ES-I3 (cell line): ENCODE results near the gene GRID1.
"Not testable (repeated sequence)": the region's sequence is repeated elsewhere in the genome, so short reads cannot be mapped to it uniquely, and the experiment has no call there.

Experiments
- H3K36me3 ChIP-seq: 2 replicates; pipeline ENCODE4 v1.6.1; 2013; ENCODE audit warnings: mild to moderate bottlenecking, low read length, control low read depth, moderate library complexity; ENCODE audit not compliant: insufficient read depth
- H3K4me1 ChIP-seq: 2 replicates; pipeline ENCODE4 v1.6.1; 2013; ENCODE audit warnings: mild to moderate bottlenecking, control low read depth, low read length; ENCODE audit not compliant: insufficient read depth
- H3K9ac ChIP-seq: 2 replicates; pipeline ENCODE4 v1.6.1; 2013; ENCODE audit warnings: low read depth, mild to moderate bottlenecking, low read length, moderate library complexity
- H3K9me3 ChIP-seq: 2 replicates; pipeline ENCODE4 v1.6.1; 2013; ENCODE audit warnings: mild to moderate bottlenecking, low read length, moderate library complexity; ENCODE audit not compliant: control insufficient read depth, insufficient read depth

The GRID1 gene

DNA sequence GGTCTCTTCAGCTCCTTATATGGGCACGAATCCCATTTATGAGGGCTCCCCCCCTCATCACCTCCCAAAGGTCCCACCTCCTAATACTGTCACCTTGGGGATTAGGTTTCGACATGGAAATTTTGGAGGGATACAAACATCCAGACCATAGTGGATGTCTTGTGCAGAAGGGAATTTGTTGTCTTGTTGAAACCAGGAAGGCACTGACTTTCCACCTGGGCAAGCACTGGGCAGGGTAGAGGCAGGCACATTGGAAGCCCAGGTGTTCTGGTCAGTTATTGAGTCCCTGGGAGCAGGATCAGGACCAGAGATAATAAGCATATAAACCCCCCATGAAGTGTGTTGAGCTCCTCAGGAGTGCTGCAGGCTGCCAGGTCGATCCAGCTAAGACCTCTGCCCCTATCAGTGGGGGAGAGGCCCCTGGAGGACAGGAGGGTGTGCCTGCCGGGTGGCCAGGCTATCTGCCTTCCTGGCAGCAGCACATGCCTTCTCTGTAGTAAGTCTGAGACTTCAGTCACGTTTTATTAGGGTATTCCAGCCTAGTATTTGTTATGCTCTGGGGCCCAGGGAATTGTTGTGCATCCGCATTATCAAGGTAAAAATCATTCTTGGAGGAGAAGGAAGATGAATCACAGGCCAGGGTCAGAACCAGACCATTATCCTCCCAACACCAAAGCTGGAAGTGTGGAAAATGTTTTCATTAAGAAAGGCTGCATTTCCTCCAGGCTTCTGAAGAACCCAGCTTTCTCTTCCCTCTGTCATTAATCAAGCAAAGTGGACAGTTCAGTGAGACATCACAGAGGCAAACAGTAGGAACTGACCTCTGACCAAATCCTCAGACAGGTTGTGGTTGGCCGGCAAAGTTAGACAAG, 503.1 kb downstream of the GRID1 start:
- no peaks in the 10 kb centered on the region; the same call in none of the 2 replicates for H3K4me1 ChIP-seq

DNA sequence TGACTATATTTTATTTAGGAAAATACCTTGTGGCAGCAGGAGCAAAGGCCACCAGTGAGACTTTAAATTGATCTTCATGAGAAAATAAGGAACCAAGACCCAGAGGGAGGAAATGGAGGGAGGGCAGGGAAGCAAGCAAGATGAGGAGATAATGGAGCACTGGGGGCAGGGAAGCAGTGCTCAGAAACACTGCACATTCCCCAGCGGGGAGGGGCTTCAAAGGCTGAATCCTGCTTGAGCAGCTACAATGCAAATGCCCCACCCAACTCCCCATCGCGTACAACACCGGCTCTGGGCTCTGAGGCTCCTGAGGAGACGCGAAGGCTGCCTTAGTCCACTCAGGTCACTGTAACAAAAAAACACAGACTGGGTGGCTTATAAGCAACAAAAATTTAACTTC, 503.8 kb downstream of the GRID1 start:
- no peaks in the 10 kb centered on the region for H3K9me3 ChIP-seq
- H3K9ac ChIP-seq: no peak overlapping the region
- H3K36me3 ChIP-seq: no peaks in the 10 kb centered on the region
- H3K4me1 ChIP-seq: no peaks in the 10 kb centered on the region; the same call in none of the 2 replicates

More for the DNA sequence above, 503.1 kb downstream of the GRID1 start:
- Histone ChIP-seq H3K9me3 (no peaks in the 10 kb centered on the region), H3K9ac (no peak overlapping the region), H3K36me3 (no peaks in the 10 kb centered on the region)

DNA sequence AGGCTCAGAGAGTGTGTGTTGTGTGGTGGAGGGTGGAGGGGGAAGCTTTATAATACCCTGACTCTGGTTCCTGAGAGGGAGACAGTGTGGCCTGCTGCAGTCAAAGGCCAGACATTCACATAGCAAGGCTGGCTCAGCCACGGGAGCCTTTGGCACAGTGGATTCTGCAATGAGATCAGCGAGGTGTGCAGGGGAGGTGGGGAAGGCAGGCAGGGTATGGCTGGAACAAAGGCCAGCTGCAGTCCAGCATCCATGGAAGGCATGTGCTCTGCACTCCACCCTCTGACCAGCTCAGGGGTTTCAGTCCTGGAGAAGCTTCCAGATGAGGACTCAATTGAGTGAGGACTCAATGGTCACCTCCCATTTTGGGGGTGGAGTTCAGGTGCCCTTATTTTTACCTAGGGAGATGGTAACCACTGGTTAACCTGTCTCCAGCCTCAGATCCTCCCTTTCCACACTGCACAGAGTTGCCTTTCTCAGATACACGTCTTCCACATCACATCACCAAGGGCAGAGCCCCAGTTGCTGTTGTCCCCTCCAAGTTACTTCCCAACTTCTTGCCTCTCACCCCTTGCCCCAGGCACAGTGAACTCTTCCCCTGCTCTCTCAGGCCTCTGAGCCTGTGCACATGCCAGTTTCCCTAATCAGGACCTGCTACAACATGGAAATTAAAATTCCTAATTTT, 504.9 kb downstream of the GRID1 start:
- H3K36me3 ChIP-seq: no peaks in the 10 kb centered on the region
- no peaks in the 10 kb centered on the region; the same call in none of the 2 replicates for H3K4me1 ChIP-seq
- no peaks in the 10 kb centered on the region for H3K9me3 ChIP-seq
- H3K9ac ChIP-seq: no peak overlapping the region

DNA sequence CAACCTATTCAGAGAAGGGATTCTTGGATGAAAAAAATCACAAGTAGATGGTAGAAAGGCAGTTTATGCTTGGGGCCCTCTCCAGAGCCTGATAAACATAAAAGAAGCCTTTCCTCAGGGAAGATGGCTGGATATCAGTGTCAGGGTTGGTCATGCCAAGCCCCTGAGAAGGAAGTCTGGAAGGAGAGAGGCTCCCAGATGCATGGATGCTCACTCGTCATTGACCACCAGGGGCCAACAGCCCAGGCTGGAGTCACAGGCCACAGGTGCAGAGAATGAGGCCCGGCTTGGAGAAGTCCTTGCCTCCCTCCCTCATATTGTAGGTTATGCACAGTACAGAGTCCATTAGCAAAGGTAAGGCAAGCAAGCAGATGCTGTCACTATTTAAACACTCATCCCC, 506.7 kb downstream of the GRID1 start:
- H3K9me3 ChIP-seq: no peaks in the 10 kb centered on the region
- no peaks in the 10 kb centered on the region; the same call in none of the 2 replicates for H3K4me1 ChIP-seq

DNA sequence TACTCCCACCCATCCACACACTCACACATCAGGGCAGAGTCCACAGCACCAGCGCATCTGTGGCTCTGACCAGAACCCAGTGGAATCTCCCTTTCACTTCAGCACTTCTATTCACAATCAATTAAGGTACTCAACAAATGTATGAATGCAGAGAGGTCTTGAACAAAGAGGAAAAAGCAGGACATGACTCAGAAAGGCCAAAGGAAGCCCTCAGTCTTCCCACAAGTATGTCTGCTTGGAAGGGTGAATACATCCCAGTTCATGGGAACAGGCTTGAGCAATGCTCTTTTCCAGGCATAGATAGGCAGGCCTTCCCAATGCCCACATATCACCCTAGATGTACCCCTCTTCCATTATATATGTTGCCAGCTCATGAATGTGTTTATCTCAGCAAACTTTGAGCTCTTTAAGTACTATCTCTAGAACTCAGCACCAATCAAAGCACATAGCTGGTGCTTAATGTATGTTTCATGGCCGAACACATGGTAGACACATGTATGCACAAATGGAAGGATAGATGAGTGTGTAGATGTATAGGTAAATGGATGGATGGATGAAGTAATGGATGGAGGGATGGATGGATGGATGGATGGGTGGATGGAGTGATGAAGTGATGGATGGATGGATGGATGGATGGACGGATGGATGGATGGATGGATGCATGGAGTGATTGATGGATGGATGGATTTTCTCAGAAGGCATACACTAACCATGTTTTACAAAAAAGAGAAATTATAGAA, 507.6 kb downstream of the GRID1 start:
- H3K9me3 ChIP-seq: no peaks in the 10 kb centered on the region
- no peak overlapping the region for H3K9ac ChIP-seq
- no peaks in the 10 kb centered on the region; the same call in 1 of the 2 replicates for H3K4me1 ChIP-seq
- no peaks in the 10 kb centered on the region for H3K36me3 ChIP-seq

More for the DNA sequence above, 506.7 kb downstream of the GRID1 start:
- no peak overlapping the region for H3K9ac ChIP-seq
- no peaks in the 10 kb centered on the region for H3K36me3 ChIP-seq

DNA sequence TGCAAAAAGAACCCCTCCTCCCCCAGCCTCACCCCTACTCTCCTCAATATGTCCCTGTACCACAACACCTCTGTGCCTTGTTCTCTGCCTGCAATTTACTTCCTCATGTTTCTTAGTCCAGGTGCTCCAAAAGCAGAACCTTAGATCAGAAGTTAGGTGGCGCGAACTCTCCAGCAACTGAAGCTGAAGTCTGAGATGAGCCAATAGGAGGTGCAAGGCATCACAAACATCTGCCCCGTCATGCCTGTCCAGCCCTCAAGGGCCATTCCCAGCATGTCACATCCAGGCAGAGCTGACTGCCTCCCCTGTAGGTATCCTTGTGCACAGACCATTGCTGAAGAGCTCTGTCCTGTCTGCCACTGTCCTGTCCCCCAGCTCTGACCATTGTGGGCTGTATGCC, 508.8 kb downstream of the GRID1 start:
- no peaks in the 10 kb centered on the region for H3K36me3 ChIP-seq
- no peaks in the 10 kb centered on the region for H3K4me1 ChIP-seq
- H3K9me3 ChIP-seq: no peaks in the 10 kb centered on the region
- H3K9ac ChIP-seq: no peak overlapping the region

DNA sequence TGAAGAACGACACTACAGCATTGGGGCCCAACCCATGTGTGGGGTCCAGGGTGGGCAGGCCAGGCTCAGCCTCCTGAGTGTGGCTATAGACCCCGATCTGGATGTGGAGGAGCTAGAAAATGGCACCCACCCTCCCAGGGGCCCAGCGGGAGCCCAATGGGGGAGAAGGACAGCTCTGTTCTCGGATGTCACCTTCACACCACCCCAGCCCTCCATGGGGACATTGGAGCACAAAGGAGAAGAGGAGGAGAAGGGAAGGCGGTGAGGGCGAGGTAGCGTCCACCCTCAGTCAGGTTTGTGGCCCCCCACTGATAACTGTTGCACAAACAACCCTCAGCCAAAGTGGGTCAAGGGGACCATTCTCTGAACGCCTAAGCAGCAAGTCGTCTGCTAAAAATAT, 509.3 kb downstream of the GRID1 start:
- Histone ChIP-seq H3K9me3 (no peaks in the 10 kb centered on the region), H3K36me3 (no peaks in the 10 kb centered on the region), H3K4me1 (no peaks in the 10 kb centered on the region), H3K9ac (no peak overlapping the region)

DNA sequence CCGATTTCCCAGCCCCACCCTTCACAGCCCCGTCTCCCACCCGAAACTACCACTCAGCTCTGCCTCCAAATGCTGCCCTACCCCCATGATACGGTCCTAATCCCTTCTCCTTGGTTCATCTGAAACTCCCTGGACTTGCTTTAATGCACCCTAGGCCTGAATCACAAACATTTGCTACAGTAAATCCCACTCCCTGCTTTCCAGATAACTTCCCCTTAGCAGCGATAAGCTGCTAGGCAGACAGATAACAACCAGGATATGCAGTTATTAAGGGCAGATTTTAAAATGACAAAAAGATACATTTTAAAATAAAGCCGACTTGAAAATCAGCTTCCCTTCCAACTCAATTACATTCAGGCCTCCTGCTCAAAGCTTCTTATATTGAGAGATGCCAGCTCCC, 514.7 kb downstream of the GRID1 start:
- no peaks in the 10 kb centered on the region for H3K36me3 ChIP-seq
- no peaks in the 10 kb centered on the region for H3K4me1 ChIP-seq
- no peaks in the 10 kb centered on the region for H3K9me3 ChIP-seq
- H3K9ac ChIP-seq: no peak overlapping the region

DNA sequence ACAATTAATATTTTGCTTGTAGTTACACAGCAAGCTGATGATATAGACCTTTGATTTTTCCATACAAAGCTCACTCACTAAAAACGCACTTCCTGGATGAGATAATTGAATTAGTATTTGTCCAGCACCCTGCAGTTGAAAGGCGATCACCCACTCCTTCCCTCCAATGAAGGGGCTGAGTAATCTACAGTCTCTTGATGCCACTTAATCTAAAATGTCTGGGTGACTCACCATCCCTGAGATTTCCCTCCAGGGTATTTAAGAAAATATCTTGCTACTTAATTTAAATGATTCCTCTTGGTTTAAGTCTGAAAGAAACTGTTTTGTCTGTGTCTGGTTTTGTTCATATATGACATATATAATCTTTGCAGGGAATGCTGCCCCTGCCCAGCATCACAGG, 515.3 kb downstream of the GRID1 start:
- H3K9ac ChIP-seq: no peak overlapping the region
- H3K9me3 ChIP-seq: no peaks in the 10 kb centered on the region
- no peaks in the 10 kb centered on the region for H3K4me1 ChIP-seq
- H3K36me3 ChIP-seq: no peaks in the 10 kb centered on the region

DNA sequence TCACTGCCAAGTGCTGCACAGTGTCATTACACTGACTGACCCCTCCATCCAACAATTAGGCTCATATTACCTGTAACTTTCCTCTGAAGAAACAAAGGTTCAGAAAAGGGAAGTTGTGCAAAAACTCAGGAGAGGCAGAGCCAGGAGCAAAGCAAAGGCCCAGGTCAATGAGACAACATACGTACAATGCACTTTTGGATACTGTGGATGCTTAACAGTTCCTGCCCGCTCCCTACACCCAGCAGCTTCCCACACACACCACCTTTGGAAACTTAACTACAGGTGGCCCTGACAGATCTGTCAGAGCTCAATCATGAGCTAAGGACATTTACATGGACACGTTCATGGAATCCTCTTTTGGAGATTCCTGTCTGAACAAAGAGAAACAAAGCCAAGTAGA, 515.9 kb downstream of the GRID1 start:
- Histone ChIP-seq H3K9ac (no peak overlapping the region), H3K36me3 (no peaks in the 10 kb centered on the region), H3K4me1 (no peaks in the 10 kb centered on the region), H3K9me3 (no peaks in the 10 kb centered on the region)

DNA sequence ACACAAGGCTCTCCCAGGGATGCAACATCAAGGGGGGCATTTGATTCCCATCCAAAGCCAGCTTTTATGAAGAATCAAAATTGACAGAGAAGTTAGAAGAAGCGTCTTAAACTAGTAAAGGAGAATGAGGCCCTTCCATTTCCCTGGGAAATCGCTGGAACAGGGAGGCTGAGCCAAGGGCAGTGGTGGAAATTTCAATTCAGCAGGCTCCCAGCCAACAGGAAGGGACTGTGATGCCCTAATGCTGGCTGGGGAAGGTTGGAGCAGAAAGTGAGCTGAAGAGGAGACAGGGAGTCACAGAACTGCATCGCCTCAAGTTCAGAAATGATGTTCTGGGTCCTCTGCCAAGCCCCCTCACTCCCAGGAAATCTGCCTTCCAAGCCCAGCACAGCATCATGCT, 517.3 kb downstream of the GRID1 start:
- Histone ChIP-seq H3K4me1 (no peaks in the 10 kb centered on the region), H3K36me3 (no peaks in the 10 kb centered on the region), H3K9me3 (no peaks in the 10 kb centered on the region)

DNA sequence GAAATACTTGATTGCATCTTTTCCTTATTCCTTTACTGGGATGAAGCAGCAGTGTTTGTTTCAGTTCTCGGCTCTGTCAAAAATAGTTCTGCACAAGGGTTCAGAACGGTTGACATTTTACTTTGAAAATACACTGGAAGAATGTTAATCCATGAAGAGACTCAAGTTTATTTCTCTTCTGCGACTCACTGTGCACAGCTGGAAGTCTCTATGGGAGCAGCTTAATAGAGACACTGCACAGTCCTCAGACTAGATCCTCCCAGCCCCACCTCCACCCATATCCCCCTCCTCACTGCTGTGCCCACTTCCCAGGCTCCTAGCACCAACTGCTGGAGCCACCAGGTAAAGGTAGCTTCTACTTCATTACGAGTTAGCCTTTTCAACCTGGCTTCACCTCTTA, 517.8 kb downstream of the GRID1 start:
- Histone ChIP-seq H3K9ac (no peak overlapping the region), H3K4me1 (no peaks in the 10 kb centered on the region), H3K9me3 (no peaks in the 10 kb centered on the region), H3K36me3 (no peaks in the 10 kb centered on the region)

More for the DNA sequence above, 517.3 kb downstream of the GRID1 start:
- no peak overlapping the region for H3K9ac ChIP-seq

DNA sequence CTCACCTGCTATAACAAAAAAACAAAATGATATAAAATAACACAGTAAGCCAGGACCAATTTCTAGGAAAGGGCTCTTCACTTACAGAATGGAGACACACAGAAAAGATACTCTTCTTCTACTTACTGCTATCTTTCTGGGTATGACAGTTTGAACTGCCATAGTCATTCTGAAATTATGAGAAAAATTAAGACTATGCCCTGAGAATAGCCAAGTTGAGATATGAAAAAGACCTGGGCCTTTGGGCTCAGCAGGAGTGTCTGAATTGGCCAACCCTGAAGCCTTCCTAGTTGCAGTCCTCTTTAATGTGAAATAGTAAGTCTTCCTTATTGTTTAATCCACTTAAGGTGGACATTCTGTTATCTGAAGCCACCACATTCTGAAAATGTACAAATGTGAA, 519.5 kb downstream of the GRID1 start:
- Histone ChIP-seq H3K9ac (no peak overlapping the region), H3K36me3 (no peaks in the 10 kb centered on the region), H3K9me3 (no peaks in the 10 kb centered on the region), H3K4me1 (no peaks in the 10 kb centered on the region)

DNA sequence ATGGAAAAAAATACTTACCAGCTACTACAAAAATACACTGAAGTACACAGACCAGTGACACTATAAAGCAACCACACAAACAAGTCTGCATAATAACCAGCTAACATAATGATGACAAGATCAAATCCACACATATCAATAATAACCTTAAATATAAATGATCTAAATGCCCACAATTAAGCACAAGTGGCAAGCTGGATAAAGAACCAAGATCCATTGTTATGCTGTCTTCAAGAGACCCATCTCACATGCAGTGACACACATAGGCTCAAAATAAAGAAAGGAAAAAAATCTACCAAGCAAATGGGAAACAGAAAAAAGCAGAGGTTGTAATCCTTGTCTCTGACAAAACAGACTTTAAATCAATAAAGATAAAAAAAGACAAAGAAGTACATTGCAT, 527.9 kb downstream of the GRID1 start:
- not testable (repeated sequence) for H3K4me1 ChIP-seq, H3K9me3 ChIP-seq, H3K9ac ChIP-seq, H3K36me3 ChIP-seq
